K562 (cell line): ENCODE measurements around the gene ZCWPW1. TPM values are rescaled to one million over a fixed set of nuclear protein-coding genes. Genes with fewer than 3 reads are reported as not detected.

Experiments used
- ATAC-seq: fragments of 200-7000 bp; cut with Tn5 transposase; 3 replicates; pipeline ENCODE4 v1.9.1; 2020; ENCODE audit warnings: moderate library complexity
- BruUV-seq: library from RNA; stranded (reverse); fragments of 400-500 nt; replicated peaks from 2 replicates; lab custom pipeline; 2021; lab: Mats Ljungman, UMichigan
- CTCF ChIA-PET: fragments of 300-600 bp; formaldehyde crosslinking; extraction: SDS; loops from one replicate; lab custom pipeline; 2021; ENCODE audit warnings: low intra/inter-chr PET ratio; lab: Yijun Ruan, JAX
- POLR2A ChIA-PET: fragments of 300-600, 350-650 bp; sonication (Branson Sonifier 250); formaldehyde crosslinking; extraction: SDS; loops from one replicate; lab custom pipeline; 2021; ENCODE audit warnings: antibody characterized with exemption, inconsistent platforms; lab: Yijun Ruan, JAX
- DNase-seq, 4 experiments: peaks; one replicate each; pipeline versions ENCODE4 v3.0.0 to v3.0.0-alpha.2; 2011 to 2018; ENCODE audit warnings: low spot score in 3 of 4, mixed read lengths in 3 of 4; ENCODE audit errors: extremely low read depth in 1 of 4
- FAIRE-seq: peaks from 2 replicates; lab custom pipeline; 2011; peaks lifted over from hg19 to GRCh38; lab: Jason Lieb, UNC
- H2AFZ ChIP-seq: 2 replicates; pipeline ENCODE4 v1.6.0; 2011; ENCODE audit warnings: low read depth, low read length, control low read depth, inconsistent platforms
- H3K27ac ChIP-seq: fragments of 200-600 bp; 3 replicates; pipeline ENCODE4 v1.8.0; 2011; ENCODE audit warnings: low read depth, mild to moderate bottlenecking, control low read depth, inconsistent platforms, low read length, moderate library complexity, mixed read lengths; ENCODE audit errors: extremely low read depth
- H3K27me3 ChIP-seq, 2 experiments: fragments of 300-600 bp in 1 of 2; 2 replicates in 1 of 2; 3 replicates in 1 of 2; pipeline versions ENCODE4 v1.6.0 to v1.8.0; 2011; ENCODE audit warnings: inconsistent platforms in 2 of 2, low read length in 2 of 2, mild to moderate bottlenecking in 1 of 2, mixed read lengths in 1 of 2, moderate library complexity in 1 of 2; ENCODE audit not compliant: control insufficient read depth in 2 of 2, insufficient read depth in 2 of 2
- H3K36me3 ChIP-seq: fragments of 300-600 bp; 3 replicates; pipeline ENCODE4 v1.8.0; 2011; ENCODE audit warnings: mild to moderate bottlenecking, low read length, inconsistent platforms; ENCODE audit not compliant: control insufficient read depth, insufficient read depth
- H3K4me1 ChIP-seq, 2 experiments: fragments of 200-600 bp in 1 of 2; replicated peaks in 1 of 2; 2 replicates in 1 of 2; 3 replicates in 1 of 2; pipeline versions ENCODE4 v1.5.1 to v1.8.0; 2011; ENCODE audit warnings: inconsistent platforms in 2 of 2, low read length in 2 of 2, mild to moderate bottlenecking in 1 of 2, mixed read lengths in 1 of 2, moderate library complexity in 1 of 2; ENCODE audit not compliant: control insufficient read depth in 2 of 2, insufficient read depth in 2 of 2
- H3K4me2 ChIP-seq: 2 replicates; pipeline ENCODE4 v1.6.1; 2011; ENCODE audit warnings: low read length, control low read depth, inconsistent platforms, mixed read lengths; ENCODE audit not compliant: insufficient read depth
- H3K4me3 ChIP-seq: fragments of 200-600 bp; sonication (generic), shearing (Covaris generic); 2 replicates; pipeline ENCODE4 v1.5.1; 2016; ENCODE audit warnings: control low read depth, inconsistent platforms
- H3K79me2 ChIP-seq: fragments of 200-600 bp; 3 replicates; pipeline ENCODE4 v1.8.0; 2011; ENCODE audit warnings: low read length, inconsistent platforms; ENCODE audit not compliant: control insufficient read depth, insufficient read depth
- H3K9ac ChIP-seq, 2 experiments: 2 replicates each; pipeline versions ENCODE4 v1.6.0 to v1.6.1; 2011; ENCODE audit warnings: low read depth in 2 of 2, low read length in 2 of 2, control low read depth in 1 of 2, inconsistent platforms in 1 of 2, mild to moderate bottlenecking in 1 of 2, mixed read lengths in 1 of 2; ENCODE audit not compliant: insufficient read depth in 1 of 2
- H3K9me1 ChIP-seq: one replicate; pipeline ENCODE4 v1.6.0; 2011; ENCODE audit warnings: inconsistent platforms, mild to moderate bottlenecking, low read length, moderate library complexity; ENCODE audit not compliant: control insufficient read depth, insufficient read depth
- H3K9me3 ChIP-seq: replicated peaks from 2 replicates; pipeline ENCODE4 v1.5.1; 2011; ENCODE audit warnings: low read depth, low read length, inconsistent platforms; ENCODE audit not compliant: control insufficient read depth, insufficient read depth
- H4K20me1 ChIP-seq: replicated peaks from 2 replicates; pipeline ENCODE4 v1.6.1; 2011; ENCODE audit warnings: low read length, inconsistent platforms, mixed read lengths; ENCODE audit not compliant: control insufficient read depth, insufficient read depth
- BHLHE40 ChIP-seq: IDR thresholded peaks from 2 replicates; pipeline ENCODE4 v1.6.1; 2011; ENCODE audit warnings: low read length, improper control_type of control experiment
- CTBP1 ChIP-seq: fragments of 450-650 bp; IDR thresholded peaks from 2 replicates; pipeline ENCODE4 v1.6.1; 2016; ENCODE audit warnings: borderline replicate concordance
- DACH1 ChIP-seq: fragments of 450-650 bp; IDR thresholded peaks from 2 replicates; pipeline ENCODE4 v1.6.1; 2018; ENCODE audit not compliant: partially characterized antibody
- ELK1 ChIP-seq: sonication (generic); formaldehyde crosslinking; IDR thresholded peaks from 2 replicates; pipeline ENCODE4 v1.8.1; 2022; ENCODE audit warnings: missing genetic modification reagents
- KAT8 ChIP-seq: fragments of 450-650 bp; IDR thresholded peaks from 2 replicates; pipeline ENCODE4 v1.6.1; 2016; ENCODE audit warnings: low read depth, mild to moderate bottlenecking
- KDM2B ChIP-seq: fragments of 250-450 bp; sonication (Bioruptor Pico); IDR thresholded peaks from 2 replicates; pipeline ENCODE4 v1.8.0; 2021; ENCODE audit warnings: mild to moderate bottlenecking, moderate library complexity
- L3MBTL2 ChIP-seq: fragments of 450-650 bp; IDR thresholded peaks from 2 replicates; pipeline ENCODE4 v1.6.1; 2016; ENCODE audit warnings: mild to moderate bottlenecking, moderate library complexity
- NR1H2 ChIP-seq: sonication (generic); formaldehyde crosslinking; IDR thresholded peaks from 2 replicates; pipeline ENCODE4 v1.4.0; 2020; ENCODE audit warnings: mild to moderate bottlenecking, missing genetic modification reagents
- NR3C1 ChIP-seq: sonication (generic); formaldehyde crosslinking; IDR thresholded peaks from 2 replicates; pipeline ENCODE4 v1.8.1; 2022; ENCODE audit warnings: missing genetic modification reagents
- OTX1 ChIP-seq: fragments of 450-650 bp; formaldehyde crosslinking; IDR thresholded peaks from 2 replicates; pipeline ENCODE4 v1.4.0; 2022; ENCODE audit warnings: mild to moderate bottlenecking
- RBM22 ChIP-seq: fragments of 200-400 bp; formaldehyde crosslinking; IDR thresholded peaks from 2 replicates; pipeline ENCODE4 v1.6.1; 2018; ENCODE audit warnings: low read length, low read depth; ENCODE audit not compliant: poor library complexity, severe bottlenecking
- SRSF3 ChIP-seq: fragments of 200-400 bp; formaldehyde crosslinking; IDR thresholded peaks from 2 replicates; pipeline ENCODE4 v1.6.1; 2016; ENCODE audit warnings: mild to moderate bottlenecking, low read length, moderate library complexity; ENCODE audit not compliant: insufficient read depth
- TARDBP ChIP-seq: fragments of 450-650 bp; IDR thresholded peaks from 2 replicates; pipeline ENCODE4 v1.6.1; 2016
- ZNF263 ChIP-seq: sonication (generic); formaldehyde crosslinking; IDR thresholded peaks from 2 replicates; pipeline ENCODE4 v1.8.0; 2022; ENCODE audit warnings: mild to moderate bottlenecking, missing genetic modification reagents, borderline replicate concordance
- ZNF668 ChIP-seq: fragments of 250-450 bp; sonication (Bioruptor Pico); IDR thresholded peaks from 2 replicates; pipeline ENCODE4 v1.8.0; 2022; ENCODE audit warnings: mild to moderate bottlenecking, inconsistent platforms
- WGBS: fragments of 100-300 bp; shearing (Covaris generic); methylation state at CpG from one replicate; pipeline ENCODE4 v1.1.6; 2016; ENCODE audit warnings: low coverage, mixed read lengths; ENCODE audit not compliant: insufficient coverage; ENCODE audit errors: missing lambda C conversion rate; 5-methylcytosine and 5-hydroxymethylcytosine counted together
- in situ Hi-C: fragments of 300-500 bp; cut with MboI; formaldehyde crosslinking; loops from 4 replicates; pipeline ENCODE4 v1.15.0; 2018; ENCODE audit warnings: inconsistent platforms, mixed read lengths
- intact Hi-C: fragments of 100-400 bp; cut with micrococcal nuclease; formaldehyde crosslinking; loops from 2 replicates; pipeline ENCODE4 v1.14.2; 2022
- polyA plus RNA-seq, 8 experiments: library from polyadenylated mRNA; depleted of rRNA in 4 of 8; stranded (reverse) in 5 of 8; unstranded in 3 of 8; fragments of >200 nt; fragmentation: Nextera tagmentation in 2 of 8; fragmentation: Illumina TruSeq in 1 of 8; extraction: Ambion mirVana in 2 of 8; extraction: Trizol in 1 of 8; gene quantifications; 2 replicates each; pipeline versions ENCODE4 v1.2.1 to v1.2.3, GENCODE V29; 2011 to 2014; ENCODE audit warnings: inconsistent platforms in 1 of 8, missing spikeins in 1 of 8
- total RNA-seq, 7 experiments: library from RNA; depleted of rRNA in 6 of 7; stranded (reverse); fragments of >200 nt in 6 of 7; fragmentation: Illumina TruSeq in 2 of 7; extraction: Trizol in 2 of 7; gene quantifications; 2 replicates each; pipeline versions ENCODE4 v1.2.1 to v1.2.3, GENCODE V29; 2011 to 2021; ENCODE audit warnings: low replicate concordance in 1 of 7

ZCWPW1 gene
- total and polyA plus RNA-seq, 9 of the 15 experiments (the other 6 are each of a cell fraction or from before 2014, with no cell fraction given), result 0.18 to 1.7 (median 1.2) TPM

GRCh38 chr7:100435401-100436304 is 7.2 kb upstream of the ZCWPW1 start:
- Histone ChIP-seq H3K36me3 (peaks cover 49% of the 10 kb centered on the region), H3K4me2 (peak overlapping the region; percentile 93), H3K27me3 (no peaks in the 10 kb centered on the region), H3K9me3 (no peaks in the 10 kb centered on the region), H4K20me1 (peaks cover 26% of the 10 kb centered on the region), H2AFZ (peak overlapping the region; percentile 52), H3K4me1 (peaks cover 59 to 81% of the 10 kb centered on the region in 2 experiments), H3K4me3 (peak overlapping the region; percentile 85), H3K27ac (peak overlapping the region; percentile 96), H3K9me1 (peaks cover 15% of the 10 kb centered on the region), H3K9ac (peak overlapping the region; percentile 92 to 99), H3K79me2 (peaks cover 59% of the 10 kb centered on the region)
- DNase-seq (peak; percentile 65 to 82 (median 73)), ATAC-seq (peak; percentile 45), FAIRE-seq (no peak)
- TSS peak; percentile 73 for BruUV-seq
- 1% methylated on average over 71 of the region's 81 CpGs for WGBS
- ChIA-PET POLR2A (interaction anchor here (0.6 to 5.4 kb wide), 5 partner anchors 9 to 439 kb away, joined by 3 to 29 read pairs (median 6); partner anchors contain the start of genes SRRT and TSC22D4), CTCF (interaction anchor here (0.6 kb wide), 1 partner anchor 369 kb away, joined by 3 read pairs; no protein-coding TSS in a partner anchor)
- intact Hi-C loops, result no loop called here
- in situ Hi-C loops, result no loop called here
- TF ChIP-seq NR3C1 (0 out of 2 replicates have a peak, but pooled peaks have one; percentile 60), RBM22 (peak; percentile 51), NR1H2 (CRISPR knock-in tag) (0 out of 2 replicates have a peak, but pooled peaks have one; percentile 36), ZNF263 (CRISPR knock-in tag) (peak; percentile 64), SRSF3 (peak; percentile 87; the same call in 1 of the 2 replicates), KDM2B (CRISPR knock-in tag) (0 out of 2 replicates have a peak, but pooled peaks have one; percentile 58), BHLHE40 (peak; percentile 88), ZNF668 (CRISPR knock-in tag) (peak; percentile 39; the same call in 1 of the 2 replicates), CTBP1 (peak; percentile 69; the same call in 1 of the 2 replicates), OTX1 (CRISPR knock-in tag) (0 out of 2 replicates have a peak, but pooled peaks have one; percentile 29), ELK1 (CRISPR knock-in tag) (no peak), L3MBTL2 (peak; percentile 83), TARDBP (no peak), KAT8 (no peak), DACH1 (no peak)
